A673 (cell line): ENCODE results near the gene BMP8A. TPM values are rescaled to one million over a fixed set of nuclear protein-coding genes. Genes with fewer than 3 reads are reported as not detected.

ENCODE experiments used
- BruUV-seq: library from RNA; stranded (reverse); fragments of 400-500 nt; replicated peaks from 2 replicates; lab custom pipeline; 2021; lab: Mats Ljungman, UMichigan
- CTCF ChIA-PET: fragments of 300-600 bp; sonication (Branson Sonifier 250); formaldehyde crosslinking; loops from one replicate; lab custom pipeline; 2022; ENCODE audit warnings: antibody characterized with exemption; lab: Charles Lee
- POLR2A ChIA-PET: fragments of 300-600 bp; sonication (Branson Sonifier 250); formaldehyde crosslinking; loops from one replicate; lab custom pipeline; 2022; ENCODE audit warnings: antibody characterized with exemption; ENCODE audit not compliant: low non-redundant PET; lab: Charles Lee
- DNase-seq: peaks from one replicate; pipeline ENCODE4 v3.0.0-alpha.2; 2015; ENCODE audit warnings: low spot score
- H3K27ac ChIP-seq: fragments of 200-600 bp; sonication (generic); 2 replicates; pipeline ENCODE4 v1.5.1; 2016; ENCODE audit warnings: mixed run types, low read depth, mild to moderate bottlenecking, mixed read lengths, antibody characterized with exemption, low read length; ENCODE audit not compliant: poor library complexity, severe bottlenecking
- H3K27me3 ChIP-seq: fragments of 200-600 bp; sonication (generic); replicated peaks from 2 replicates; pipeline ENCODE4 v1.6.1; 2017; ENCODE audit warnings: mixed run types, low read depth, mild to moderate bottlenecking, mixed read lengths, antibody characterized with exemption, low read length; ENCODE audit not compliant: insufficient read depth, poor library complexity
- H3K36me3 ChIP-seq: fragments of 200-600 bp; sonication (generic); 2 replicates; pipeline ENCODE4 v1.6.1; 2016; ENCODE audit warnings: mixed run types, mild to moderate bottlenecking, mixed read lengths, antibody characterized with exemption, low read length; ENCODE audit not compliant: insufficient read depth, poor library complexity, severe bottlenecking
- H3K4me1 ChIP-seq: fragments of 200-600 bp; sonication (generic); 2 replicates; pipeline ENCODE4 v1.6.1; 2017; ENCODE audit warnings: mixed run types, mild to moderate bottlenecking, mixed read lengths, antibody characterized with exemption, low read length; ENCODE audit not compliant: insufficient read depth, poor library complexity, severe bottlenecking
- H3K4me3 ChIP-seq: fragments of 200-600 bp; sonication (generic); 2 replicates; pipeline ENCODE4 v1.5.1; 2016; ENCODE audit warnings: low read depth, mixed run types, mild to moderate bottlenecking, mixed read lengths, low read length; ENCODE audit not compliant: poor library complexity, severe bottlenecking
- H3K9me3 ChIP-seq: fragments of 200-600 bp; sonication (generic); 2 replicates; pipeline ENCODE4 v1.6.1; 2016; ENCODE audit warnings: mixed run types, low read depth, mild to moderate bottlenecking, mixed read lengths, antibody characterized with exemption, low read length; ENCODE audit not compliant: poor library complexity, severe bottlenecking
- EZH2 ChIP-seq: fragments of 200-600 bp; sonication (generic); IDR thresholded peaks from 2 replicates; pipeline ENCODE4 v1.6.1; 2017; ENCODE audit warnings: borderline replicate concordance, low read depth, mild to moderate bottlenecking, mixed read lengths, antibody characterized with exemption, low read length; ENCODE audit not compliant: poor library complexity, severe bottlenecking
- intact Hi-C: fragments of 100-400 bp; cut with micrococcal nuclease; formaldehyde crosslinking; loops from one replicate; pipeline ENCODE4 v1.10.0; 2022; ENCODE audit not compliant: unreplicated experiment
- total RNA-seq: library from RNA; stranded (reverse); gene quantifications from 2 replicates; pipeline ENCODE4 v1.2.3, GENCODE V29; 2021
- TF ChIP-seq, protein P1 (sequence below): fragments of 300-800, 200-600 bp; sonication (generic); conservative IDR thresholded peaks from 2 replicates; pipeline ENCODE4 v1.5.1; 2017; ENCODE audit warnings: low read depth, mild to moderate bottlenecking, antibody characterized with exemption, low read length, moderate library complexity, mixed read lengths

The BMP8A gene
- total RNA-seq, 1 experiment from 2014 or later, result not detected

GRCh38 chr1:39564941-39565340 lies 73.5 kb downstream of the BMP8A start:
- no peak overlapping the region for H3K27ac ChIP-seq
- no peak for TF ChIP-seq EZH2
- TF ChIP-seq, protein P1, sequence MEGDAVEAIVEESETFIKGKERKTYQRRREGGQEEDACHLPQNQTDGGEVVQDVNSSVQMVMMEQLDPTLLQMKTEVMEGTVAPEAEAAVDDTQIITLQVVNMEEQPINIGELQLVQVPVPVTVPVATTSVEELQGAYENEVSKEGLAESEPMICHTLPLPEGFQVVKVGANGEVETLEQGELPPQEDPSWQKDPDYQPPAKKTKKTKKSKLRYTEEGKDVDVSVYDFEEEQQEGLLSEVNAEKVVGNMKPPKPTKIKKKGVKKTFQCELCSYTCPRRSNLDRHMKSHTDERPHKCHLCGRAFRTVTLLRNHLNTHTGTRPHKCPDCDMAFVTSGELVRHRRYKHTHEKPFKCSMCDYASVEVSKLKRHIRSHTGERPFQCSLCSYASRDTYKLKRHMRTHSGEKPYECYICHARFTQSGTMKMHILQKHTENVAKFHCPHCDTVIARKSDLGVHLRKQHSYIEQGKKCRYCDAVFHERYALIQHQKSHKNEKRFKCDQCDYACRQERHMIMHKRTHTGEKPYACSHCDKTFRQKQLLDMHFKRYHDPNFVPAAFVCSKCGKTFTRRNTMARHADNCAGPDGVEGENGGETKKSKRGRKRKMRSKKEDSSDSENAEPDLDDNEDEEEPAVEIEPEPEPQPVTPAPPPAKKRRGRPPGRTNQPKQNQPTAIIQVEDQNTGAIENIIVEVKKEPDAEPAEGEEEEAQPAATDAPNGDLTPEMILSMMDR, result no peak
- BruUV-seq, result no TSS peak
- ChIA-PET POLR2A (no interaction called here), CTCF (no interaction called here)
- H3K36me3 ChIP-seq, result peaks cover 98% of the 10 kb centered on the region
- H3K27me3 ChIP-seq, result no peaks in the 10 kb centered on the region
- no peaks in the 10 kb centered on the region for H3K4me1 ChIP-seq
- no peak overlapping the region for H3K4me3 ChIP-seq
- DNase-seq, result no peak
- intact Hi-C loops, result no loop called here
- no peaks in the 10 kb centered on the region for H3K9me3 ChIP-seq

DNA sequence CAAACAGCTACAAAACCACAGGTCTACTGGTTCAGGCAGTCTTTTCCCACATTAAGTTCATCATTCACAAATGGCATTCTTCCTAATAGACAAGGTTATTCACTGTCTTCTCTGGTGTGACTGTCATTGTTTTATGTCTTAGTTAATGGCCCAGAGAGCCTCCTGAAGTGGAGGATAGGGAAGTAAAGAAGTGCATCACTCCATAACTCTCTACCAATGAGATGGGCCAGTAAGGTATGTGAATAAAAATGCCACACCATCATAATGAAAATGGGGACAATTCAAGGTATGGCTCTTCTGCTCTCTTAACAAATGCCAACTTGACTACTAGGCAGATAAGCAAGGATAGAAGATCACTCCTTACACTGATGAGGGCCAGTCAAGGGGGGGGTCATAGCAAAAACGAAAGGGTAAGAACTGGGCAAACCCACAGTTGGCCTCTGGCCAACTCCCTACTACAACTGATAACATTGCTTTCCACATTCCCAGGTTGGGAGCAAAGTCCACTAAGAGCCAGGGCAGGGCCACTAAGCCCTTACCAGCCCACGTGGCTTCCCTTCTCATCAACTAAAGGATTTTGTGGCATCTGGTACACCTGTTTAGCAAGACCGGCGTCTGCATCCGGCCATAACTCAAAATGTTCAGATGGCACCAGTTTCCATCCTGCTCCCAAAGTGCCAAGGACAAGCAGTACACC lies 75.2 kb downstream of the BMP8A start:
- BruUV-seq, result no TSS peak
- Histone ChIP-seq H3K4me3 (no peak overlapping the region), H3K4me1 (no peaks in the 10 kb centered on the region), H3K36me3 (peaks cover 100% of the 10 kb centered on the region), H3K9me3 (no peaks in the 10 kb centered on the region), H3K27me3 (no peaks in the 10 kb centered on the region), H3K27ac (no peak overlapping the region)
- ChIA-PET CTCF (no interaction called here), POLR2A (no interaction called here)
- intact Hi-C loops, result no loop called here
- TF ChIP-seq, protein P1, result no peak
- TF ChIP-seq EZH2, result no peak
- no peak for DNase-seq

GRCh38 chr1:39567302-39567701 lies 75.9 kb downstream of the BMP8A start:
- ChIA-PET CTCF (no interaction called here), POLR2A (no interaction called here)
- H3K9me3 ChIP-seq, result no peaks in the 10 kb centered on the region
- DNase-seq, result no peak
- no TSS peak for BruUV-seq
- no peak for TF ChIP-seq EZH2
- TF ChIP-seq, protein P1, result no peak
- no peaks in the 10 kb centered on the region for H3K4me1 ChIP-seq
- peaks cover 100% of the 10 kb centered on the region for H3K36me3 ChIP-seq
- no peak overlapping the region for H3K4me3 ChIP-seq
- intact Hi-C loops, result no loop called here
- no peak overlapping the region for H3K27ac ChIP-seq
- H3K27me3 ChIP-seq, result no peaks in the 10 kb centered on the region
